ENCODE results near the gene MEOX1.

The MEOX1 gene

GRCh38 chr17:43665084-43665936, 3.6 kb upstream of the MEOX1 start:
- H3K36me3 ChIP-seq (replicated peaks; ENCODE audit: insufficient read depth, low read length), result no peaks in the 10 kb centered on the region
- H3K9me3 ChIP-seq (replicated peaks; ENCODE audit: insufficient read depth, low read length), result no peaks in the 10 kb centered on the region
- H3K4me3 ChIP-seq (ENCODE audit: low read length), result no peak overlapping the region
- no peak for DNase-seq
- no peak overlapping the region for H3K4me2 ChIP-seq (ENCODE audit: low read depth, low read length)
- no peaks in the 10 kb centered on the region for H3K9me2 ChIP-seq (replicated peaks; ENCODE audit: insufficient read depth, low read length)
- peaks cover 27% of the 10 kb centered on the region for H3K4me1 ChIP-seq (ENCODE audit: low read length)
- TF ChIP-seq EZH2phosphoT487 (IDR thresholded peaks at IDR 0.05; ENCODE audit: low read length) (no peak), EZH2 (optimal IDR thresholded peaks at IDR 0.05; ENCODE audit: low read depth, low read length) (no peak), CTCF (IDR thresholded peaks at IDR 0.05; ENCODE audit: low read length) (no peak)
- no peak overlapping the region for H3K9ac ChIP-seq (ENCODE audit: low read length)
- no peak overlapping the region for H2AFZ ChIP-seq (ENCODE audit: low read length)
- H4K20me1 ChIP-seq (ENCODE audit: insufficient read depth, low read length), result no peaks in the 10 kb centered on the region
- H3F3A ChIP-seq (ENCODE audit: insufficient read depth, low read length), result peaks cover 12% of the 10 kb centered on the region
- no peaks in the 10 kb centered on the region for H3K79me2 ChIP-seq (ENCODE audit: low read length)
- no peak overlapping the region for H3K27ac ChIP-seq (ENCODE audit: low read length)
- peaks cover 73% of the 10 kb centered on the region for H3K27me3 ChIP-seq (replicated peaks; ENCODE audit: insufficient read depth, low read length)

- peaks cover 17% of the 10 kb centered on the region for H3K4me1 ChIP-seq (ENCODE audit: low read length)
- H3K9me3 ChIP-seq (replicated peaks; ENCODE audit: insufficient read depth, low read length), result no peaks in the 10 kb centered on the region
- no peak overlapping the region for H3K4me2 ChIP-seq (ENCODE audit: low read depth, low read length)
- no peaks in the 10 kb centered on the region for H3K36me3 ChIP-seq (replicated peaks; ENCODE audit: insufficient read depth, low read length)
- no peak overlapping the region for H2AFZ ChIP-seq (ENCODE audit: low read length)
- no peak for TF ChIP-seq EZH2phosphoT487 (IDR thresholded peaks at IDR 0.05; ENCODE audit: low read length)
- TF ChIP-seq EZH2 (optimal IDR thresholded peaks at IDR 0.05; ENCODE audit: low read depth, low read length), result no peak
- no peak for TF ChIP-seq CTCF (IDR thresholded peaks at IDR 0.05; ENCODE audit: low read length)
- H4K20me1 ChIP-seq (ENCODE audit: insufficient read depth, low read length), result no peaks in the 10 kb centered on the region
- no peaks in the 10 kb centered on the region for H3K79me2 ChIP-seq (ENCODE audit: low read length)
- H3K27ac ChIP-seq (ENCODE audit: low read length), result no peak overlapping the region
- H3K4me3 ChIP-seq (ENCODE audit: low read length), result no peak overlapping the region
- no peaks in the 10 kb centered on the region for H3K9me2 ChIP-seq (replicated peaks; ENCODE audit: insufficient read depth, low read length)
- no peak overlapping the region for H3K9ac ChIP-seq (ENCODE audit: low read length)
- DNase-seq, result no peak
- H3F3A ChIP-seq (ENCODE audit: insufficient read depth, low read length), result peaks cover 12% of the 10 kb centered on the region
- H3K27me3 ChIP-seq (replicated peaks; ENCODE audit: insufficient read depth, low read length), result peaks cover 85% of the 10 kb centered on the region
Measured at GRCh38 chr17:43664096-43664495, 2.4 kb upstream of the MEOX1 start.

GRCh38 chr17:43663383-43663782, 1.7 kb upstream of the MEOX1 start:
- Histone ChIP-seq H3K27me3 (replicated peaks; ENCODE audit: insufficient read depth, low read length) (peaks cover 92% of the 10 kb centered on the region), H3F3A (ENCODE audit: insufficient read depth, low read length) (peaks cover 12% of the 10 kb centered on the region), H3K36me3 (replicated peaks; ENCODE audit: insufficient read depth, low read length) (no peaks in the 10 kb centered on the region), H3K79me2 (ENCODE audit: low read length) (no peaks in the 10 kb centered on the region), H3K9me2 (replicated peaks; ENCODE audit: insufficient read depth, low read length) (no peaks in the 10 kb centered on the region), H4K20me1 (ENCODE audit: insufficient read depth, low read length) (no peaks in the 10 kb centered on the region), H2AFZ (ENCODE audit: low read length) (no peak overlapping the region), H3K4me1 (ENCODE audit: low read length) (peaks cover 17% of the 10 kb centered on the region), H3K9ac (ENCODE audit: low read length) (no peak overlapping the region), H3K9me3 (replicated peaks; ENCODE audit: insufficient read depth, low read length) (no peaks in the 10 kb centered on the region), H3K4me3 (ENCODE audit: low read length) (no peak overlapping the region), H3K4me2 (ENCODE audit: low read depth, low read length) (no peak overlapping the region), H3K27ac (ENCODE audit: low read length) (no peak overlapping the region)
- DNase-seq, result no peak
- no peak for TF ChIP-seq CTCF (IDR thresholded peaks at IDR 0.05; ENCODE audit: low read length)
- no peak for TF ChIP-seq EZH2 (optimal IDR thresholded peaks at IDR 0.05; ENCODE audit: low read depth, low read length)
- TF ChIP-seq EZH2phosphoT487 (IDR thresholded peaks at IDR 0.05; ENCODE audit: low read length), result no peak
